ENCODE data around the gene APEX2. TPM values are rescaled to one million over a fixed set of nuclear protein-coding genes. Genes with fewer than 3 reads are reported as not detected.

Gene APEX2
- total RNA-seq, 1 donor from 2014 or later = 15.0 TPM

GRCh38 chrX:55006827-55007621 is 6.9 kb downstream of the APEX2 start:
- FAIRE-seq (peak; percentile 79), DNase-seq (ENCODE audit: low read depth) (no peak)
- TF ChIP-seq CTCF (IDR thresholded peaks at IDR 0.05; ENCODE audit: insufficient read depth, low read depth, low read length) = no peak
- no peak for TF ChIP-seq EZH2 (IDR thresholded peaks at IDR 0.05; ENCODE audit: insufficient read depth, low read length)
- Mint-ChIP-seq H3K36me3 (ENCODE audit: low read depth, unreplicated experiment) (peaks cover 10% of the 10 kb centered on the region), H3K4me3 (ENCODE audit: unreplicated experiment) (no peak overlapping the region), H3K9me3 (ENCODE audit: unreplicated experiment) (no peaks in the 10 kb centered on the region), H3K27ac (ENCODE audit: unreplicated experiment) (peak overlapping the region; percentile 97), H3K4me1 (ENCODE audit: low read depth, unreplicated experiment) (peaks cover 6% of the 10 kb centered on the region), H3K27me3 (ENCODE audit: low read depth, unreplicated experiment) (no peaks in the 10 kb centered on the region)
- Histone ChIP-seq H3K4me3 (ENCODE audit: insufficient read depth, low read depth, low read length) (no peak overlapping the region), H3K27me3 (ENCODE audit: insufficient read depth, low read length) (no peaks in the 10 kb centered on the region), H3K79me2 (ENCODE audit: insufficient read depth, low read length) (peaks cover 4% of the 10 kb centered on the region), H3K4me1 (ENCODE audit: insufficient read depth, low read length) (peaks cover 17% of the 10 kb centered on the region), H3K9ac (ENCODE audit: low read length) (no peak overlapping the region), H3K4me2 (ENCODE audit: low read length) (peak overlapping the region; percentile 48), H3K9me3 (ENCODE audit: insufficient read depth, low read depth, low read length) (no peaks in the 10 kb centered on the region), H3K27ac (ENCODE audit: low read depth, low read length) (peak overlapping the region; percentile 6), H4K20me1 (ENCODE audit: insufficient read depth, low read length) (peaks cover 3% of the 10 kb centered on the region), H2AFZ (ENCODE audit: low read depth, low read length) (no peak overlapping the region), H3K36me3 (ENCODE audit: insufficient read depth, low read length) (peaks cover 6% of the 10 kb centered on the region)

GRCh38 chrX:55007656-55008055 is 7.5 kb downstream of the APEX2 start:
- DNase-seq (ENCODE audit: low read depth) (peak; percentile 66), FAIRE-seq (peak; percentile 9)
- peaks cover 6% of the 10 kb centered on the region for H3K4me1 Mint-ChIP-seq (ENCODE audit: low read depth, unreplicated experiment)
- H4K20me1 ChIP-seq (ENCODE audit: insufficient read depth, low read length) = peaks cover 3% of the 10 kb centered on the region
- H3K4me2 ChIP-seq (ENCODE audit: low read length) = peak overlapping the region; percentile 48
- peak overlapping the region; percentile 97 for H3K27ac Mint-ChIP-seq (ENCODE audit: unreplicated experiment)
- no peak overlapping the region for H3K4me3 Mint-ChIP-seq (ENCODE audit: unreplicated experiment)
- H3K9me3 Mint-ChIP-seq (ENCODE audit: unreplicated experiment) = no peaks in the 10 kb centered on the region
- H3K4me1 ChIP-seq (ENCODE audit: insufficient read depth, low read length) = peaks cover 17% of the 10 kb centered on the region
- no peaks in the 10 kb centered on the region for H3K27me3 Mint-ChIP-seq (ENCODE audit: low read depth, unreplicated experiment)
- H3K9me3 ChIP-seq (ENCODE audit: insufficient read depth, low read depth, low read length) = no peaks in the 10 kb centered on the region
- no peaks in the 10 kb centered on the region for H3K27me3 ChIP-seq (ENCODE audit: insufficient read depth, low read length)
- H3K36me3 Mint-ChIP-seq (ENCODE audit: low read depth, unreplicated experiment) = peaks cover 10% of the 10 kb centered on the region
- H3K9ac ChIP-seq (ENCODE audit: low read length) = no peak overlapping the region
- H2AFZ ChIP-seq (ENCODE audit: low read depth, low read length) = no peak overlapping the region
- no peaks in the 10 kb centered on the region for H3K79me2 ChIP-seq (ENCODE audit: insufficient read depth, low read length)
- peaks cover 6% of the 10 kb centered on the region for H3K36me3 ChIP-seq (ENCODE audit: insufficient read depth, low read length)
- TF ChIP-seq CTCF (IDR thresholded peaks at IDR 0.05; ENCODE audit: insufficient read depth, low read depth, low read length) = no peak
- no peak for TF ChIP-seq EZH2 (IDR thresholded peaks at IDR 0.05; ENCODE audit: insufficient read depth, low read length)
- peak overlapping the region; percentile 21 for H3K27ac ChIP-seq (ENCODE audit: low read depth, low read length)
- H3K4me3 ChIP-seq (ENCODE audit: insufficient read depth, low read depth, low read length) = peak overlapping the region; percentile 3
